NCI-H2171 (cell line): ENCODE measurements around the gene PPP1R16B.

Source experiments
- DNase-seq: peaks from one replicate; lab custom pipeline; 2025; lab: John Stamatoyannopoulos, UW

The PPP1R16B gene

DNA sequence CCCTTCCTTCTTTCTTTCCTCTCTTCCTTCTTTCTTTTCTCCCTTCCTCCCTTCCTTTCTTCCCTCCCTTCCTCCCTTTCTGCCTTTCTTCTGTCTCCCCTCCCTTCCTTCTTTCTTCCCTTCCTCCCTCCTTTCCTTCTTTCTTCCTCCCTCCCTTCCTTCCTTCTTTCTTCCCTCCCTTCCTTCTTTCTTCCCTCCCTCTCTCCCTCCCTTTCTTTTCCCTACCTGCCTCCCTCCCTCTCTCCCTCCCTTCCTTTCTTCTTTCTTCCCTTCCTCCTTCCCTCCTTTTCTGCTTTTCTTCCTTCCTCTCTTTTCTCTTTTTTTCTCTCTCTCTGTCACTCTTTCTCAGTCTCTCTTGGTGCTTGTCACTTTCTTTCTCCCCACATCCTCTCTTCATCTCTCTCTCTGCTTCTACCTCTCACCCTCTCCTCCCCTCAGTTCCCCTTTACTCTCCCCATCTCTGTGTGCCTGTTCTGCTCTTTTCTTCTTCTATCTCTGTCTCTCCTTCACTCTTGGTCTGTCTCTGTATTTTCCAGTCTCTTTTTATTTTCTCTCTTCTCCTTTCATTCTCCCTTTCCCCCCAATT lies 90.6 kb downstream of the PPP1R16B start:
- no peak for DNase-seq

DNA sequence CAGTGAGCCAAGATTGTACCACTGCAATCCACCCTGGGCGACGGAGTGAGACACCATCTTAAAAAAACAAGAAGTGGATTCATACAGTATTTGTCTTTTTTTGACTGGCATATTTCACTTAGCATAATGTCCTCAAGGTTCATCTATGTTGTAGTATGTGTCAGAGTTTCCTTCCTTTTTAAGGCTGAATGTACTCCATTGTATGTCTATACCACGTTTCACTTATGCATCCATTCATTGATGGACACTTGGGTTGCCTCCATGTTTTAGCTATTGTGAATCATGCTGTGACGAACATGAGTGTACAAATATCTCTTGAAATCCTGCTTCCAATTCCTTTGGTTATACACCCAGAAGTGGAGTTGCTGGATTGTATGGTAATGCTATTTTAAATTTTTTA lies 91.8 kb downstream of the PPP1R16B start:
- DNase-seq, result no peak

DNA sequence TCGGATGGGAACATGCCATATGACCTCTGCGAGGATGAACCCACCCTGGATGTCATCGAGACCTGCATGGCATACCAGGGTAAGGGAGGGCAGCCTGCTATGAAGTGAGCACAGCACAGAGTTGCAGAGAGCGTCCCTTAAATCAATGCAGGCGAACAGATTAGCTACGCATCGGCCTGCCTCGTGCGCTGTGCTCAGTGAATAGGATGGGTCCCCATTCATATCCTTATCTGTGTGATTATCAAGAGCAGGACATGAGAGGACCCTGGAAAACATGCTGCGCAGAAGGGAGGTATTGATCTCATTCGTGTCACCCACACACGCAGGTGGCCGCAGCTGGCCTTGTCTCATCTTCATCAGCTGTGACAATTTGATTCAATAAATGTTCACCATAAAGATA lies 95.1 kb downstream of the PPP1R16B start:
- DNase-seq, result no peak

DNA sequence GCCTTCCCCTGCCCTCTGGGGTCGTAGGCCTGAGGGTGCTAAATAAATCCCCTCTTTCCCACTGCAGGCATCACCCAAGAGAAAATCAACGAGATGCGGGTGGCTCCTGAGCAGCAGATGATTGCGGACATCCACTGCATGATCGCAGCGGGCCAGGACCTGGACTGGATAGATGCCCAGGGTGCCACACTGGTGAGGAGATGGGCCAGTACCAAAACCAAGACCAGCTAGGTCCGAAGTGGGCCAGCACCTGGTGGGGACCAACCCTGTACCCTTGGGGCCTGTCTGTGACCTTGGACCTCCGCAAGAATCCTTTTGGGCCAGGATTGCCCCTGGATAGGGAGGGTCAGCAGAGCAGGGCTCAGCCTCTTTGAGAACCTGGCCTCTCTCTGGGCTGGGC lies 97.1 kb downstream of the PPP1R16B start:
- no peak for DNase-seq

DNA sequence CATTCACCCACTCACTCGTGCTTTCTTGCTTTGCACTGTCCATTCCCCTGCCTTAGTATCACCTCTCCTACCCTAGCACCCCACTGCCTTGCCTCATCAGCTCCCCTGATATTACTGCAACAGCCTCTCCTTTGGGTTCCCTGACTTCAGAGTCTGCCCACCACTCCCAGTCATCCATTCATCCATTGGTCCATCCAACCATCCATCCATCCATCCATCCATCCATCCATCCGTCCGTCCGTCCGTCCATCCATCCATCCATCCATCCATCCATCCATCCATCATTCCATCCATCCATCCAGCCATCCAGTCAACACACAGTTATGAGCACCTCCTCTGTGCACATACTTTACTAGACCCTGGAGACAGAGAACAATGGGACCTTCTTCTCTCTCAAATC lies 97.8 kb downstream of the PPP1R16B start:
- no peak for DNase-seq

DNA sequence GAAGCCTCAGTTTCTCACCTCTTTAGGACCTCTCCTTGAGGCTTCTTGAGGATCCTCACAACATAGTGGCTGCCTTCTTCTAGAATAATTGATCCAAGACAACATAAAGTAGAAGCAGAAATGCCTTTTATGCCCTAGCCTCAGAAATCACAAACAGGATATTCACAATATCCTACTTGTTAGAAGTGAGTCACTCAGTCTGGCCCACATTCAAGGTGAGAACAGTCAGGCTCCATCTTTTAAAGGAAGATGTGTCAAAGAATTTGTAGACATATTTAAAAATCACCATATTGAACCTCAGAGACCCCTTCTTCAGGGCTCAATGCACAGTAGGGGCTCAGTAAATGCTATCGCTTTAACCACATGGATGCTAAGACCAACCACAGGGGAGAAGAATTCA lies 99.9 kb downstream of the PPP1R16B start:
- DNase-seq, result no peak

DNA sequence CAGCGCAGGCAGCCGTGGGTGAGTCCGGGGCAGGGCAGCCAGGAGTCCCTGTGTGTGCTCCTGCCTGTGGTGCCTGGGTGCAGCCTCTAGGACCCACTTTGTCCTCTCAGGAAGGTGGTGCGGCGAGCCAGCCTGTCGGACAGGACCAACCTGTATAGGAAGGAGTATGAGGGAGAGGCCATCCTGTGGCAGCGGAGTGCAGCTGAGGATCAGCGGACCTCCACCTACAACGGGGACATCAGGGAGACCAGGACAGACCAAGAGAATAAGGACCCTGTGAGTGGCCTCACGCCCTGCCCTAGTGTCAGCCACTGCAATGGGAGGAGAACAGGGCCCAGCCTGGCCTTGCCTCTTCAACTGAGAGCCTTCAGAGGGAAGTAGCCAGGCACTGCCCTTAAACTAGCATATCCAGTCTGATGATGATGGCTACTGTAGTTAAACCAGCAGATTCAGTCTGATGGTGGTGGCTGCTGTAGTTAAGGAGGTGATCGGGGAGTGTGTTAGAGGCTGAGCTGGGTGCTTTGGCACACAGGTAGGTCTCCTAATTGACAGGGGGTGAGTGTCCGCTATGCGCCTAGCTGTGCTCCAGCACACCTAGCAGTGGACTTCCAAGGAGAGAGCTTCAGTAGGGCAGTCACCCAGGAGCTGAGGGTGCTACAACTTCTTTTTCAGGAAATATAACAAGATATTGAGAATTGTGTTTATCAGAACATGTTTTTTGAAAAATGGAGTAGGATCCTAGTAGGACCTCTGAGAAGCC lies 102.6 kb downstream of the PPP1R16B start:
- no peak for DNase-seq

DNA sequence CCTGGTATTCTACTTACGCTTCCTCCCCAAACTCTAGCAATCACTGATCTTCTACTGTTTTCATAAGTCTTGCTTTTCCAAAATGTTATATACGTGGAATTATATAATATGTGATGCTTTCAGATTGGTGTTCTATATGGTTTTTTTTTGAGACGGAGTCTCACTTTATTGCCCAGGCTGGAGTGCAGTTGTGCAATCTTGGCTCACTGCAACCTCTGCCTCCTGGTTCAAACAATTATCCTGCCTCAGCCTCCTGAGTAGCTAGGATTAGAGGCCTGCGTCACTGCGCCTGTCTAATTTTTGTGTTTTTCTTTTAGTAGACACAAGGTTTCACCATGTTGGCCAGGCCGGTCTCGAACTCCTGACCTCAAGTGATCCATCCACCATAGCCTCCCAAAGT lies 109.9 kb downstream of the PPP1R16B start:
- DNase-seq, result no peak

DNA sequence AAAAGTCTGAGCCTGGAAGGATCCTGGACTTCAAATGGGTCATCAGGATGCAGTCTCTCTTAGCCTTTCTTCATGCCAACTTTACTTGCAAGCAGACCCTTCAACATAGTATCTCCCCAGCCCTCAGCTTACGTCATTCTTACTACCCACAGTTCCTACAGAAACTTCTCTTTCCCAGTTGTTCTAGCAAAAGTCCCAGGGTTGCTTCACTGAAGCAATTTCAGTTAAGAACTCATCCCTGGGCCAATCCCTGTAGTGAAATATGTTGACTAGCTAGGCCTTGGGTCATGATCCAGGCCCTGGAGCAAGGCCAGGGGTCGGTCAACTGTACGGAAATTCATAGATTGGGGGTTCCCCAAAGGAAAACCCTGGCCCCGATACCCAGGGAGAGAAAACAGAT lies 112.2 kb downstream of the PPP1R16B start:
- DNase-seq, result no peak

DNA sequence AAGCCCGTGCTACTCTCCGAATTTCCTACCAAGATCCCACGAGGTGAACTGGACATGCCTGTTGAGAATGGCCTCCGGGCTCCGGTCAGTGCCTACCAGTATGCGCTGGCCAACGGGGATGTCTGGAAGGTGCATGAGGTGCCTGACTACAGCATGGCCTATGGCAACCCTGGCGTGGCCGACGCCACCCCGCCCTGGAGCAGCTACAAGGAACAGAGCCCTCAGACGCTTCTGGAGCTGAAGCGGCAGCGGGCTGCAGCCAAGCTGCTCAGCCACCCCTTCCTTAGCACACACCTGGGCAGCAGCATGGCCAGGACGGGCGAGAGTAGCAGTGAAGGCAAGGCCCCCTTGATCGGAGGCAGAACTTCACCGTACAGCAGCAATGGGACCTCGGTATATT lies 112.7 kb downstream of the PPP1R16B start:
- no peak for DNase-seq

DNA sequence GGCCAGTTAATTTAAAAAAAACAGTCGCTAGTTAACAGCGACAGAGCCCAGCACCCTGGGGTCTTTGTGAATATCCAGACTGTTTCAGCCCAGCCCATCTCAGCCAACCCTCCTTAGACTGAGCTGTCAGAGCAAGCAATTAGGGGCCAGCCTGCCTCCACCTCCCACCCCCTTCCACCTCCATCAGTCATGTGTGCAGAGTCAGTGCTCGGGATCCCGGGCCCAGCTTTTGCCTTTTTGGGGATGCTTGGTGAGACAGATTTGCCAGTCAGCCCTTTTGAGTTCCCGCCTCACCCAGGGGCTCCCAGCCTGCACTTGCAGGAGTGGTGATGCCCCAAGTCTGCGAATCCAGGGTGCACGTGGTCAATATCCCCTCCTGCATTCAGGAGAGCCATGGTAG lies 114.2 kb downstream of the PPP1R16B start:
- DNase-seq, result no peak

DNA sequence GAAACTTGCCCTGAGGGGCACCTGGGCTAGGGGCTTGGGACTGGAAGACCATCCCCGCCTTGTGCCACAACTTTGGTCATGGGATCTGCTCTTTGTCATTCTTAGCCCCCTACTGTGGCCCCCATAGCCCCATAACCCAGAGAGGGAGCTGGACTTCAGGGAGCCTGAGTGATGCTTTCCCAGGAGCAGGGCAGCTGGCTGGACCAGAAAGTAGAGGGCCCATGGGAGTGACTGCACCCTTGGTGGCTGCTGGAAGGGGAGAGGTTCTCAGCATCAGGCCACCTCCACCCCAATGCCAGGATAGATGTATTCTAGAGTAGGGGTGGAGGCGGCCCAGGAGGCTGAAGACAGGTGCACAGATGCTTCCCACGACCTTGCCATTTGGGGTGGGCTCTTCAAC lies 114.9 kb downstream of the PPP1R16B start:
- DNase-seq, result no peak

DNA sequence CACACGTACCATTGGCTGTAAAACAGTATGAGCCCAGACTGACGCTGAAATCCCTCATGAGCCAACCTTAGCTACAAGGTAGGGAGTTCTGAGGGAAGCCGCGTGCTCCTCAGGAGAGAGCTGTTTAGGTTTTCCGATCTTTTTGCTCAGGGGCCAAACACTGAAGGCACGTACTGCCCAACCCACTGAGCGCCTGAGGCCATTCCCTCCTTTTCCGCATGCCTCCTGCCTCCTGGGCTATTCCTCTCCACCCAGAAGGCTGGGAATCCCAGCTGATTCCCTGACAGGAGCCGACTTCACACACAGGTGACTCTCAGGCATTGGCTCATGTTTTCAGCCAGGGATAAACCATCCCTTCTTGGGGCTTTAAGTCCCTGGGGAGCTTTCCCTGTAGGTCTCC lies 115.4 kb downstream of the PPP1R16B start:
- no peak for DNase-seq

DNA sequence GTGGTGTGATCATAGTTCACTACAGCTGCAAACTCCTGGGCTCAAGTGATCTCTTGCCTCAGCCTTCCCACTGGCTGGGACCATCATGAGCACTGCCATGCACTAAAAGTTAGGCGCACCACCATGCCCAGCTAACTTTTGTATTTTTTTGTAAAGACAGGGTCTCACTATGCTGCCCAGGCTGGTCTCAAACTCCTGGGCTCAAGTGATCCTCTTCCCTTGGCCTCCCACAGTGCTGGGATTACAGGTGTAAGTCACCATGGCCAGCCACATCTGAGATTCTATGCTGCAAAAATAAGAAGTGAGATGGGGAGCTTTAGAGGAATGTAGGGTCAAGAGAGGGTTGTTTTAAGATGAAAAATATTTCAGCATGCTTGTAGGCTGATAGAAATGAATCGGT lies 119.2 kb downstream of the PPP1R16B start:
- DNase-seq, result no peak

DNA sequence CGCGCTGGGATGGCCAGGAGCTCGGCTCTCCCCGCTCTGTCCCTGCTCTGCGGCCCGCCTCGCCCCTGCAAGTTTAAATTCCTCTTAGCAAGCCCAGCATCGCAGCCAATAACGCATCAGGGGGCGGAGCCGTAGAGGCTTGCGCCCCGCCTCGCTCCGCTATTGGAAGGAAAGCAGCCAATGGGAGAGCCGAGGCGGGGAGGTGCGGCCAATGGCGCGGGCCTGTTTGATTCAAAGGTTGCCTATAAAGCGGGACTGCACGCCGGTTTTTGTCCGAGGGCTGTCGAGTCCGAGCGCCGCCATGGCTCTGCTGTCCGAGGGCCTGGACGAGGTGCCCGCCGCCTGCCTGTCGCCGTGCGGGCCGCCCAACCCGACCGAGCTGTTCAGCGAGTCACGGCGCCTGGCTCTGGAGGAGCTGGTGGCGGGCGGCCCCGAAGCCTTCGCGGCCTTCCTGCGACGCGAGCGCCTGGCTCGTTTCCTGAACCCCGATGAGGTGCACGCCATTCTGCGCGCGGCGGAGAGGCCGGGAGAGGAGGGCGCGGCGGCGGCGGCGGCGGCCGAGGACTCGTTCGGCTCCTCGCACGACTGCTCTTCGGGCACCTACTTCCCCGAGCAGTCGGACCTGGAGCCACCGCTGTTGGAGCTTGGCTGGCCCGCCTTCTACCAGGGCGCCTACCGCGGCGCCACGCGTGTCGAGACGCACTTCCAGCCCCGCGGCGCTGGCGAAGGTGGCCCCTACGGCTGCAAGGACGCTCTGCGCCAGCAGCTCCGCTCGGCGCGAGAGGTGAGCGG lies 120.8 kb downstream of the PPP1R16B start, which contains the start of gene FAM83D:
Gene FAM83D (plus strand): TSS at position 276 of the 792 bp plus-strand sequence. CDS start 26 bp downstream, at position 302.
- peak; percentile 97 for DNase-seq

DNA sequence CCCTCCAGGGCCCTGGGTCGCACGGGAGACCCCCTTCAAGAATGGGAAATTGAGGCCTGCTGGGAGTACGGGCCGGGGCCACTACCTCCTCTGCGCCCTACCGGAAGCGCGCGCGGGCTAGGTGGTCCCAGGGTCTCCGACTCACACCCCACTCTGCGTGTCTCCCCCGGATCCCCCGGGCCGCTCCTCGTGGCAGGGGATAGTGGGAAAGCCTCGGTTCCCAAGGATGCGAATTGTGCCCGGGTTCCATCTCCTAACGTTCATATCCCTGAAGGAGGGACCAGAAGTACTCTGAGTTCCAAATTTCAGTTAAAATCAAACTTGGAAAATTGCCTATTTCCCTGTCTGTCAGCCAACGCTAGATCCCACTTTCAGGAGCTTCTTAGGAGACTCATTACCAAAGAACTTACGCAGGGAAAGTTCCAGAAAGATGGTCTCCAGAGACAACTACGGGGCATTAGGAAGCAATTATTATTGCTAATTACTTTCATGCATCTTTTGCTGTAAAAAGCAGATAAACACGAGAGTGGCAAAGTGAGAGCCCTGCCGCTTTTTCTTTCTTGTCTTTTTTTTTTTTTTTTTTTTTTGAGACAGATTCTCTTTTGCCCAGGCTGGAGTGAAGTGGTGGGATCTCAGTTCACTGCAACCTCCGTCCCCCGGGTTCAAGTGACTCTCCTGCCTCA lies 121.6 kb downstream of the PPP1R16B start:
- no peak for DNase-seq

DNA sequence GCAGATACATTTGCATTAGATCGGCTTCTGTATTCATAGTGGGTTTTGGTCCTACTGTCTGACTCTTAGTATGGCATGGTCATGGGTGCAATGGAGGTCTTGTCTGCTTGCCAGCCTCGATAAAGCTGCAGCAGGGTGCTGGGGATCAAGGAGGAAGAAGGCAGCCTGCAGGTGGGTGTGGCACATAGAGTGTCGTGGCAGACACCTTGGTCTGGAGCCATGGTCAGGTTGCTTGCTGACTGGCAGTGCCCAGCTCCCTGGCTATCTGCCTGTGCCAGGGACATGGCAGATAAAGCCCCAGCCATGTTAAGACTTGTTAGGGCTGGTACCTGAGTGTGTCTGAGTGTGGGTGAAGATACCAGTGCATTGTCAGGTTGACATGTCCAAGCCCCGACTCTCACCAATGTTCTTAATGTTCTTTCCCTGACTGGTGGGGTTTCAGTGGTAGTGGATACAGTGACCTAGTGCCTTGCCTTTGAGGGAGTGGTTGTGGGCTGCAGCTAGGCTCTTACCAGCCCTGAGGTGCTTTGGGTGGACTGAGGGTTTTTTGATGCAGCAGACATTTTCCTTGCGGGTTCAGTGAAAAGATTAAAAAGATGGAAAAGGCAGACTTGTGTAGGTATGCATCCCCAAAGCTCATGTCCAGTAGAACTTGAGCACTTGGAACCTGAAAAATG lies 122.5 kb downstream of the PPP1R16B start:
- no peak for DNase-seq

DNA sequence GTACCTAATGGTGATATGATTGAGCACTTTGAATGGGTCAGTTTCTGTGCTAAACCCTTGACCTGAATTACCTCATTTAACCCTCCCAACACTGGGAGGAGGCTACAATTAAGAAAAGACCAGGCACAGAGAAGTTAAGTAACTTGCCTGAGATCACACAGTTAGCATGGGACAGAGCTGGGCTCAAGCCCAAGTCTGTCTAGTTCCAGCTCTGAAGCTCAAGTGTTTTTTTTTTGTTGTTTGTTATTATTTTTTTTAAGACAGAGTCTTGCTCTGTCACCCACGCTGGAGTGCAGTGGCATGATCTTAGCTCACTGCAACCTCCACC lies 124.7 kb downstream of the PPP1R16B start:
- DNase-seq, result no peak

DNA sequence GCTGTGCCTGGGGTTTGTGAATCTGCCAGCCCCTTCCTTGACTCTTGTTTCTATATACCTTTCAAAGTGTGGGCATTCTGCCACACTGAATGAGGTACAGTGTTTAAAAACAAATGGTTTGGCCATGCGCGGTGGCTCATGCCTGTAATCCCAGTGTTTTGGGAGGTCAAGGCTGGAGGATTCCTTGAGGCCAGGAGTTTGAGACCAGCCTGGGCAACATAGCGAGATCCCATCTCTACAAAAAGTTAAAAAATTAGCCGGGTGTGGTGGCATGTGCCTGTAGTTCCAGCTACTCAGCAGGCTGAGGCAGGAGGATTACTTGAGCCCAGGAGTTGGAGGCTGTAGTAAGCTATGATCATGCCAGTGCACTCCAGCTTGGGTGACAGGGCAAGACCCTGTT lies 126.5 kb downstream of the PPP1R16B start:
- no peak for DNase-seq

DNA sequence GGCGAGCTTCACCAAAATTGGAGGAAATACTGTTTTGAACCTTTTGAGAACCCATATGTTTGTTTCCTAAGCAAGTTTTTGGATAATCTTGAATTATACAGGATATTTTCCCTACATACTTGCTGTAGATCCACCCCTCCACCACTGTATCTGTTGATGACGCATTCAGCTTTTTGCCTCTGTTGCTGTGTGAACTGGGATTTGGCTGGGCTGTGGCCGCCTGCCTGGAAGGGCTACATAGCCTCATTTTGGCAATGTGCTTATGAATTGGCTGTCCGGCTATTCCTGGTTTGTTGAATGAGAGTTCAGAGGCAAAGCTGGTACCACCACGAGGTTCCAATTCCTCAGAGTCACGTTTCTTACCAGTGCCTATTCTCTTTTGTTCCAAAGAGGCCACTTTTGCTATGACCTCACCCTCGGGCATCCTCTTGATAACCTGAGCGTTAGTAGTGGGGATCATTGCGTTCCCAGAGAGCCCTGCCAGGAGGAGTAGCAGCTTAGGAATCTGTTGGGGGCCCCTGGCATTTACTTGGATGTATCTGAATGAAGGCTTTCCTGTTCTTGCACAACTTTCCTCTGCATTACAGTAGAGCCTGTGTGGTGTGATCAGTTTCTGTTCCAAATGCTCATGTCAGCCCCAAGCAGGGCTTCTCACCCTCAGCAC lies 127.1 kb downstream of the PPP1R16B start:
- DNase-seq, result no peak

DNA sequence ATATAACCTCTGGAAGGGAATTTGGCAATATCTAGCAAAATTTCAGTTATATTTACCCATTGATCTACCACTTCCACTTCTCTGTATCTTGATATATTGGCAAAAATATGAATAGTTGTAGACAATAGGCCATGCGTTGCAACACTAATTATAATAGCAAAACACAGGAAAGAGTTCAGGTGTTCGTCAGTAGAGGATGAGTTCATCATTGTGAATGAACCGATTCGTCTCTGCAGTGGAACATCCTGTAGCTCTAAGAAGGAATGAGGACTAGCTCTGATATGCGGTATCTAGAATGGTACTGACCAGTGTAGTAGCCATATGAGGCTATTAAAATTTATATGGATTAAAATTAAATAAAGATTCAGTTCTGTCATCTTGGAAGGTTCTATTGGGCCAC lies 129.0 kb downstream of the PPP1R16B start:
- DNase-seq, result no peak

DNA sequence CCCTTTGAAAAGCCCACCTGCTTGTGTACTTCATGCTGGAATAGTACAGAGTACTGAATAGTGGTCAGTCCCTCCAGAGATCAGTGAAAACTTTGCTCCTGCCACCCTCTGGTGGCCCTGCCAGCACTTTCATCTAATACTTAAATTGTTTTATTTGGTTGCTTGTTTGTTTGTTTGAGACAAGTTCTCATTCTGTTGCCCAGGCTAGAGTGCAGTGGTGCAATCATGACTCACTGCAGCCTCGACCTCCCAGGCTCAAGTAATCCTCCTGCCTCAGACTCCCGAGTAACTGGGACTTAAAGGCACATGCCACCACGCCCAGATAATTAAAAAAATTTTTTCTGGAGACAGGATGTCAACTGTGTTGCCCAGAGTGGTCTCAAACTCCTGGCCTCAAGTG lies 129.8 kb downstream of the PPP1R16B start:
- no peak for DNase-seq
